ENCODE measurements around the gene DTNB. TPM values are rescaled to one million over a fixed set of nuclear protein-coding genes. Genes with fewer than 3 reads are reported as not detected.
"Not testable (repeated sequence)": the region's sequence is repeated elsewhere in the genome, so short reads cannot be mapped to it uniquely, and the experiment has no call there.

Gene DTNB
- total RNA-seq, 1 donor from 2014 or later = 14.3 TPM

DNA sequence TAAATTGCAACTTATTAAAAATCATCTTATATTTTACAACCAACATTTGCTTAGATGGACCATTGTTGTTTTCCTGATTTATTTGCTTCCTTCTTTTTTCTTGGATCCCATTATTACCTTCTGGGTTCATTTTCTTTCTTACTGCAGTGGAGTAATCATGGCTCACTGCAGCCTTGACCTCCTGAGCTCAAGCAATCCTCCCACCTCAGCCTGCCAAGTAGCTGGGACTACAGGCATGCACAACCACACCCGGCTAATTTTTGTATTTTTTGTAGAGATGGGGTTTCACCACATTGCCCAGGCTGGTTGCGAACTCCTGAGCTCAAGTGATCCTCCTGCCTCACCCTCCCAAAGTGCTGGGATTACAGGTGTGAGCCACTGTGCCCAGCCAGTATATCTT, 123.8 kb downstream of the DTNB start:
- not testable (repeated sequence) for DNase-seq (ENCODE audit: low spot score); ATAC-seq

DNA sequence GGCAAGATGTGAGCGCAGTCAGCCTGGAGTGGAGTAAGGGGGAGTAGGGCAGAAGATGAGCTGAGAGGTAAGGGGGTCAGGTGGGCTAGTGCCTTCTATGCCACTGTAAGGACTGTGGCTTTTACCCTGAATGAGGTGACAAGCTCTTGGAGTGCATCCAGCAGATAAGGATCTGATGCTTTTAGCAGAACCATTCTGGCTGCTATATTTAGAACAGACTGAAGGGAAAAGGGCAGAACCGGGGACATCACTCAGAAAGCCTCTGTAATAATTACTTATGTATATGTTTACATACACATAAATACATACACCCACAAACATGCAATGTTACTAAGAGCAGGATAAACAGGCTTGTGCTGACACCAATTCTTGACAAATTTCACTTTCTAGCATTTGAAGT, 124.8 kb downstream of the DTNB start:
- no peak for DNase-seq (ENCODE audit: low spot score)
- no peak for ATAC-seq

DNA sequence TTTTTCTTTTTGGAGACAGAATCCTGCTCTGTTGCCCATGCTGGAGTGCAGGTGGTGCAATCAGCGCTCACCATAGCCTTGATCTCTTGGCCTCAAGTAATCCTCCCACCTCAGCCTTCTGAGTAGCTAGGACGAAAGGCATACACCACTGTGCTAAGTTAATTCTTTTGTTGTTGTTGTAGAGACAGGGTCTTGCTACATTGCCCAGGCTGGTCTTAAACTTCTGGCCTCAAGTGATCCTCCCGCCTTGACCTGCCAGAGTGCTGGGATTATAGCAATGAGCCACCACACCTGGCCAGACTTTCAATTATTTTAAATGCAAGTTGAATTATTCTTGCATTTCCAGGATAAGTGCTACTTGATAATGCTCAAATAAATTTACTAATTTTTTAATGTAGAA, 126.5 kb downstream of the DTNB start:
- ATAC-seq (no peak), DNase-seq (ENCODE audit: low spot score) (no peak)

DNA sequence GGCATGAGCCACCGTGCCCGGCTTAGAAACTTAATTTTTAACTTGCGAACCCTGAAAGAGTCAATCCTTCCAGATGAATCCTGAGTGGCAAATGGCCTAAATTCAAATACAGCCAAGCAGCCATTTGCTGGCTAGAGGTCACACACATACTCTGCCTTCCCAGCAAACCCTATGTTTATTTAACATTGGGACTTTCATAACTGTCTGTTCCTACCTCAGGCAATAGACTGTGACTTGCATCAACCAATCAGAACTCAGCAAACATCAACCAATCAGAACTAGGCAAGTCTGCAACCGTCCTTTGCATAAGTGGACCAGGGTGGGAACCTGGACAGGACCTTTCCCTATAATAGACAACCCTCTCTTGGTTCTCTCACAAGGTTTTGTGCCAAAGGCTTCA, 127.5 kb downstream of the DTNB start:
- DNase-seq (ENCODE audit: low spot score) (no peak), ATAC-seq (peak; percentile 65)

DNA sequence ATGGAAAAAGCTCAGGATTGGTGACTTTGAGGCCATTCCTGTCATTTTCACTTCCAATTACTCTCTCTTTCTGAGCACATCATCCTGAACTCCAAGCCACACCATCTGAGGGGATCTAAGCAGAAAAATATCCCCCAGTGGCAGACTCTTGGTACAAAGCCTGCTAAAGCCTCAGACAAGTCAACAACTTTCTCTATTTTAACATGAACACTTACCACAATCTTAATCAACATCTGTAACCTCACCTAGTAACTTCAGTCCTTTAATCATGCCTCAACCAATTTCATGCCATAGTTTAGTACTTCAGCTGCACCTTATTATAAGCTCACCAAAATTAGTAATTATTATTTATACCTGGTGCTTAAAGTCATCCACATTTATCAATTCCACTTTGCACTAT, 128.9 kb downstream of the DTNB start:
- DNase-seq (ENCODE audit: low spot score) (no peak), ATAC-seq (no peak)

DNA sequence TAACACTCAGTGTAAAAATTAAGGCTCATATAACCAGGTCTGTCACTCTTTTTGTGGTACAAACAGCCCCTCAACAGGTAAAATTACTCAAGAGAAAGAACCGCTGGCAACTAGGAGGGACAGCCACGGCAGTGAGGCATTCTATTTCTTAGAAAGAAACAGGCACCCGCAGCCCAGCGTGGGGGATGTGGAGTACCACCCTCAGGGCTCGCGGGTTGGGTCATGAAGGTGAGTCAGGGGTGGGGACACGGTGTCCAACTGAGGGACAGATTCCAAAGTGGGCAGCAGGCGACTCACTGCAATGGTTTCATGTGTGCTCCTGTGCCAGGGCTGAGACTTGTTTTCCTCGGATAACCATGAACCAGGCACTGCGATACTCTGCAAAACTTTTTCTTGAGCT, 129.4 kb downstream of the DTNB start:
- DNase-seq (ENCODE audit: low spot score) = no peak
- no peak for ATAC-seq

DNA sequence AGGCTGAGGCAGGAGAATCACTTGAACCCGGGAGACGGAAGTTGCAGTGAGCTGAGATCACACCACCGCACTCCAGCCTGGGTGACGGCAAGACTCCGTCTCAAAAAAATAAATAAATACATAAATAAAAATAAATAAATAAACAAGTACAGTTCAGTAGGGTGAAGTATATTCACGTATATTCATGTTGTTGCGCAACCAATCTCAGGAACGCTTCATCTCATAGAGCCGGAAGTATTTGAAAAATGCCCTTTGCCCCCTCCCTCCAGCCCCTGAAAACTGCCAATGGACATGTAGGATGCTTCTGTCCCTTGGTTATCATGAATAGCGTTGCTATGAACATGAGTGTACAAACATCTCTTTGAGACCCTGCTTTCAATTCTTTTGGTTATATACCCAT, 132.0 kb downstream of the DTNB start:
- no peak for DNase-seq (ENCODE audit: low spot score)
- ATAC-seq = no peak

DNA sequence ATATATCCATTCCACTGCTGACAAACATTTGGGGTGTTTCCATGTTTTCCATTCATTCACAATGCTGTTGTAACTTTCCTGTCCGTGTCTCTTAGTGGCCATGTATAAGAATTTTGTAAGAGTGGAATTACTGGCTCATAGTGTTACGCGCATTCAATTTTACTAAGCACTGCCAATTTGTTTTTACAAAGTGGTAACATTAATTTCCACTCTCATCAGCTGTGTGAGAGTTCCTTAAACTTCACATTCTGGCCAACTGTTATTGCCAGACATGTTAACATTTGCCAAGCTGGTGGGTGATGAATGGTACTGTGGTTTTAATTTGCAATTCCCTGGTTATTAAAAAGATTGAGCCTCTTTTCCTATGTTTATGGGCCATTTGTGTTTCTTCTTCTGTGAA, 134.2 kb downstream of the DTNB start:
- ATAC-seq = no peak
- DNase-seq (ENCODE audit: low spot score) = no peak

DNA sequence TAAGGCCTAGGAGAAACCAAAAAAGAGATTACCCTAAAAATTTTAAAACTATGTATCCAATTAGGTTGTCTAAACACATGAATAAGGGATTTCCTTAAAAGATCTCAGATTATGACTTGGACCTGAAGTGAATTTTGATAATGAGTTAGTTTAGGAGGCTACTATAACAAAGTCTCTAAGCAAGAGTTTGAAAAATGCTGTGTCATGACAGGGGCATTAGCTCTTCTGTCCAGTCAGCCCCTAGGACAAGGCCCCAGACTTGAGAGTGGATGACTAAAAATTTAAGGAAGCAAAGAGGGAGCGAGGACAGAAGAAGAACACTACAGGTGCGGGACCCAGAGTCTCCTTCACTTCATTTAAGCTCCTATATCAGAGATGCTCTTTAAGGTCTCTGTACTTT, 135.9 kb downstream of the DTNB start:
- ATAC-seq (no peak), DNase-seq (ENCODE audit: low spot score) (no peak)

DNA sequence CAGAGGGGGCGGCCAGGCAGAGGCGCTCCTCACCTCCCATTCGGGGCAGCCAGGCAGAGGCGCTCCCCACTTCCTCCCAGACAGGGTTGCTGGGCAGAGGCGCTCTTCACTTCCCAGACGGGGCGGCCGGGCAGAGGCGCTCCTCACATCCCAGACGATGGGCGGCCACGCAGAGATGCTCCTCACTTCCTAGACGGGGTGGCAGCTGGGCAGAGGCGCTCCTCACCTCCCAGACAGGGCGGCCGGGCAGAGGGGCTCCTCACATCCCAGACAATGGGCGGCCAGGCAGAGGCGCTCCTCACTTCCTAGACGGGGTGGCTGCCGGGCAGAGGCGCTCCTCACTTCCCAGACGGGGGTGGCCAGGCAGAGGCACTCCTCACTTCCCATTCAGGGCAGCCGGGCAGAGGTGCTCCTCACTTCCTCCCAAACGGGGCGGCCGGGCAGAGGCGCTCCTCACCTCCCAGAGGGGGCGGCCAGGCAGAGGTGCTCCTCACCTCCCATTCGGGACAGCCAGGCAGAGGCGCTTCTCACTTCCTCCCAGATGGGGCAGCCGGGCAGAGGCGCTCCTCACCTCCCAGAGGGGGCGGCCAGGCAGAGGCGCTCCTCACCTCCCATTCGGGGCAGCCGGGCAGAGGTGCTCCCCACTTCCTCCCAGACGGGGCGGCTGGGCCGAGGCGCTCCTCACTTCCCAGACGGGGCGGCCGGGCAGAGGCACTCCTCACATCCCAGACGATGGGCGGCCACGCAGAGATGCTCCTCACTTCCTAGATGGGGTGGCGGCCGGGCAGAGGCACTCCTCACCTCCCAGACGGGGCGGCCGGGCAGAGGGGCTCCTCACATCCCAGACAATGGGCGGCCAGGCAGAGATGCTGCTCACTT, 137.7 kb downstream of the DTNB start:
- not testable (repeated sequence) for DNase-seq (ENCODE audit: low spot score); ATAC-seq

DNA sequence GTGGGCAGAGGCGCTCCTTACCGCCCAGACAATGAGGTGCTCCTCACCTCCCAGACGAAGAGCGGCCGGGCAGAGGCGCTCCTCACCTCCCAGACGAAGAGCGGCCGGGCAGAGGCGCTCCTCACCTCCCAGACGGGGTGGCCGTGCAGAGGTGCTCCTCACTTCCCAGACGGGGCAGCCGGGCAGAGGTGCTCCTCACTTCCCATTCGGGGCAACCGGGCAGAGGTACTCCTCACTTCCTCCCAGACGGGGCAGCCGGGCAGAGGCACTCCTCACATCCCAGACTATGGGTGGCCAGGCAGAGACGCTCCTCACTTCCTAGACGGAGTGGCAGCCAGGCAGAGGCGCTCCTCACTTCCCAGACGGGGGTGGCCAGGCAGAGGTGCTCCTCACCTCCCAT, 138.4 kb downstream of the DTNB start:
- ATAC-seq; DNase-seq (ENCODE audit: low spot score): not testable (repeated sequence)

DNA sequence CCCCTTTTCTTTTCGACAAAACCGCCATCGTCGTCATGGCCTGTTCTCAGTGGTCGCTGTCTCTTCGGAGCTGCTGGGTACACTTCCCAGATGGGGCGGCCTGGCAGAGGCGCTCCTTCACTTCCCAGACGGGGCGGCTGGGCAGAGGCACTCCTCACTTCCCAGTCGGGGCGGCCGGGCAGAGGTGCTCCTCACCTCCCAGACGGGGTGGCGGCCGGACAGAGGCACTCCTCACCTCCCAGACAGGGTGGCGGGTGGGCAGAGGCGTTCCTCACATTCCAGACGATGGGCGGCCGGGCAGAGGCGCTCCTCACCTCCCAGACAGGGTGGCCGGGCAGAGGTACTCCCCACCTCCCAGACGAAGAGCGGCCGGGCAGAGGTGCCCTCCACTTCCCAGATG, 138.9 kb downstream of the DTNB start:
- DNase-seq (ENCODE audit: low spot score) (no peak), ATAC-seq (no peak)

DNA sequence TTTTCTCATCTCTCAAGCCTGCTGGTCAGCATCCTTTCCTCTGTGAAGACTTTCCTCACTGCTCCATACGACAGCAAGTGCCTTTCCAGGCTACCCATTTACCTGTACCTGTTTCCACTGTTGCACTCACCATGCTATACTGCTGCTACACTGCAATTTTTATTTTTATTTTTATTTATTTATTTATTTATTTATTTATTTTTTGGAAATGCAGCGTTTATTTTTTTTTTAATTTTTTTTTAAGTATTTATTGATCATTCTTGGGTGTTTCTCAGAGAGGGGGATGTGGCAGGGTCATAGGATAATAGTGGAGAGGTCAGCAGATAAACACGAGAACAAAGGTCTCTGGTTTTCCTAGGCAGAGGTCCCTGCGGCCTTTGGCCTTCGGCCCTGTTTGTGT, 139.6 kb downstream of the DTNB start:
- ATAC-seq; DNase-seq (ENCODE audit: low spot score): not testable (repeated sequence)

DNA sequence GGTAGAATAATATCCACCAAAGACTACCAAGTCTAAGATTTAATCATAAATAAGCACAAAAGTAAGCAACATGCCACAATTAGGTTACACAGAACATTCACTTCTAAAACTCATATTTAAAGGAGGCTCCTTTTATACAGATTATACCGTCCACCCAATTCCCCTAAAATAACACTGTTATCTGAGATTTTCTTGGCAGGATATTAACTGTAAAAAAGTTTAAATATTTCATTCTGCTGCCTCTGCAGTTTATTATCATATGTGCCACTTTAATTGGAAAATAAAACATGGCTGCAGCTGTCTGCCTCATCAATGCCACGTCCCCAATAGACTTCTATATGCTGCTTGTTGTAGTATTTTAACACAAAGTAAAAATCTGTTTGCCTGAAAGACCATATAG, 140.9 kb downstream of the DTNB start:
- no peak for ATAC-seq

DNA sequence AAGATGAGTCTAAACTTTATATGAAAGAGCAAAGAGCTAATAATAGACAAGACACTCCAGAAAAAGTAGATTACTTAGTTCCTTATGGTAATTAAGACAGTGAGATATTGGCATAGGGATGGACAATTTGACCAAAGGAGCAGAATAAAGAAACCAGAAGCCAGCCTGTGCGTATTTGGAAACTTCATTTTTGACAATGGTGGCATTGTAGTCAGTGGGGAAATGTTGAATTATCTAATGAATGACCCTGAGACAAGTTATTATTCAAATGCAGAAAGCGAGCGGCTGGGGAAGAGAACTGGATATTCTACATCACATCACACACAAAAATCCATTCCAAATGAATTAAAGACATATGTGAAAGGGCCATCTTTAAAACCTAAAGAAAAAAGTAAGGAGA, 144.3 kb downstream of the DTNB start:
- ATAC-seq = no peak

More for the DNA sequence above, 140.9 kb downstream of the DTNB start:
- DNase-seq (ENCODE audit: low spot score) = no peak

DNA sequence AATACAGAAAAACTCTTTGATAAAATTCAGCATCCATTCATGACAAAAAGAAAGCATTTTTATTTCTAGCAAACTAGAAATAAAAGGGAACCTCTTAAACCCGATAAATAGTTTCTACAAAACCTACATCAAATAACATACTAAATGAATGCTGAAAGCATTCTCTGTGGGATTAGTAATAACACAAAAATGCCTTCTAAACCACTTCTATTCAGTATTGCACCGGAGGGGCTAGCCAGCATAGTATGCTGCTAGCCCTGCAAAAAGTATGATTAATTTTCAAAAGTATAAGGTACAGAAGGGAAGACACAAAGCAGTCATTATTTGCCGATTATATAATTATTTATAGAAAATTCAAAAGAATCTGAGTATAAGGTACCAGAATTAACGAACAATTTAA, 145.2 kb downstream of the DTNB start:
- no peak for ATAC-seq
- no peak for DNase-seq (ENCODE audit: low spot score)

More for the DNA sequence above, 144.3 kb downstream of the DTNB start:
- DNase-seq (ENCODE audit: low spot score) = no peak

DNA sequence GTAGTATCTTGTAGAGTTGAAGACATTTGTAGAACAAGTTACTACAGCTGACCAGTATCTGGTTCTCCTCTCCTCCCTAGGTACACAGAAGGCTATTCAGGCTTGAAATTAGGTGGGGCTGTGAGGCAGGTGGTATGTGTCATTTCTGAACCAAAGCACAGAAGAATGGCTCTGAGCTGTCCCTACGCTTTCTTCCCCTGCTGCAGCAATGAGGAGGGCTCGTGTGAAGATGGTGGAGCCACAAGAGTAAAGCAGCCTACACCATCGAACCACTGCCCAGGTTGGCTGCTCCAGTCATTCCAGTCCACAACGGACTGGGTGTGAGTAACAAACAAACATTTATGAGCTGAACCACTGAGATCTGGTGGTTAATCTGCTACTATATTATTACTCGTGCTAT, 148.9 kb downstream of the DTNB start:
- no peak for DNase-seq (ENCODE audit: low spot score)
- no peak for ATAC-seq

DNA sequence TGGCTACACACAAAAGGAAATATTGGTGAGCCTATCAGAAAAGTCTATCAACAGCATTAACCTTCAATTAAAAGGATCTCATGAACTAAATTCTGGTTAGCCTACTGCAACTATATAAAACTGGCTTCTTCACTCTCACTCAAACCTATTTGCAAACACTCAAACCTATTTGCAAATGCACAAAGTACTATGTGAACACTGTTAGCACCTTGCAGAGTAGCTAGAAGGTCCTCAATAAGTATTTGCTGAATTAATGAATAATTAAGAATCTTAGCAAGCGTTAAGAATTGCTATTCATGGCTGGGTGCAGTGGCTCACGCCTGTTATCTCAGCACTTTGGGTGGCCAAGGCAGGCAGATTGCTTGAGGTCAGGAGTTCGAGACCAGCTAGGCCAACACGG, 150.3 kb downstream of the DTNB start:
- no peak for DNase-seq (ENCODE audit: low spot score)
- ATAC-seq = no peak

DNA sequence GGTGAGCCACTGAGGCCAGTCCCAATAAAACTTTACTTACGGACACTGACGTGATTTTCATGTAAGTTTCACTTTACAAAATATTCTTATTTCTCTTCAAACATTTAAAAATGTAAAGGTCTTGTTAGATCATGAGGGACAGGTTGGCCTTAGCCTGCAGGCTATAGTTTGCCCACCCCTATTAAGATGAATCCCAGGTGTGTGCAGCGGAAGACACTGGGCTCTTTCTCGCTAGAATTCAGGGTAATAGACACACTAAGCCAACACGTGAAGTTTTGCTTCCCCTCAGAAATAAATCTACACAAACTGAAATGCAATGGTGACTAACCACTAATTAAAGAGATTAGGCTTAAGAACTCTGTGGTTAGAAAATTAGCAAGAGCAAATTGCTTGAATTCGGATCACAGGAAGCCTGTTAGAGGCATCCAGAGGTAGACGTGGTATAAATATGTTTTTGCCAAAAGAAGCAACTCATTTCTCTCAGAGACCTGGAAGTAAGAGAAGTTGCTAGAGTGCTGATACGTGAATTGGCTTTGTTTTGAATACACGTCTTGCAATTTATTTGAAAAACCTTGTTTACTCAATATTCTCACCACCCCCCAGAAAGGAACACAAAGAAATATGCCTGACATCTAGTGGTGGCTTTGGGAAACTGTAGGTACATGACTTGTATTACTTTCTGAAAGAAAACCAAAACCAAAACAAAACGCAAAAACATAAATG, 151.6 kb downstream of the DTNB start:
- ATAC-seq = peak; percentile 97

DNA sequence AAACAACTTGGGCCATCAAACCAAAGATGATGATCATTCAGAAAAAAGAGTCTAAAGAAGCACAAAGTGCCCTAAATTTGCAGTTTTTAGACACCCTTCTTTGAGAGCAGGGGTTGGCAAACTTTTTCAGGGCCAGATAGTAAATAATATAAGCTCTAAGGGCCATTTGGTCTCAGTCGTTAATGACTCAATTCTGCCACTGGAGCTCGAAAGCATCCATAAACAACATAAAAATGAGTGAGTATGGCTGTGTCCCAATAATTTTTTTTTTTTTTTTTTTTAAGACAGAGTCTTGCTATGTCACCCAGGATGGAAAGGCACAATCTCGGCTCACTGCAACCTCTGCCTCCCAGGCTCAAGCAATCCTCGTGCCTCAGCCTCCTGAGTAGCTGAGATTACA, 152.3 kb downstream of the DTNB start:
- no peak for ATAC-seq
- DNase-seq (ENCODE audit: low spot score) = no peak

More for the DNA sequence above, 151.6 kb downstream of the DTNB start:
- no peak for DNase-seq (ENCODE audit: low spot score)

DNA sequence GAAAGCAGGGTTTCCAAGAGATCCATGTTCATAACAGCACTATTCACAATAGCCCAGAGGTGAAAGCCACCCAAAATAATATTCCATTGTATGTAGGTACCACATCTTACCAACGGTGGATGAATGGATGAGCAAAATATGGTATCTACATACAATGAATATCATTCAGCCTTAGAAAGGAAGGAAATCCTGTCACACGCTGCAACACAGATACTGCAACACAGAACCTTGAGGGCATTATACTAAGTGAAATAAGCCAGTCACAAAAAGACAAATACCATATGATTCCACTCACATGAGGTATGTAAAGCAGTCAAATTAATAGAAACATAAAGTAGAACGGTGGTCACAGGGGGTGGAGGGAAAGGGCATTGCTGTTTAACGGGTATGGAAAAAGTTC, 155.7 kb downstream of the DTNB start:
- ATAC-seq (no peak), DNase-seq (ENCODE audit: low spot score) (no peak)

DNA sequence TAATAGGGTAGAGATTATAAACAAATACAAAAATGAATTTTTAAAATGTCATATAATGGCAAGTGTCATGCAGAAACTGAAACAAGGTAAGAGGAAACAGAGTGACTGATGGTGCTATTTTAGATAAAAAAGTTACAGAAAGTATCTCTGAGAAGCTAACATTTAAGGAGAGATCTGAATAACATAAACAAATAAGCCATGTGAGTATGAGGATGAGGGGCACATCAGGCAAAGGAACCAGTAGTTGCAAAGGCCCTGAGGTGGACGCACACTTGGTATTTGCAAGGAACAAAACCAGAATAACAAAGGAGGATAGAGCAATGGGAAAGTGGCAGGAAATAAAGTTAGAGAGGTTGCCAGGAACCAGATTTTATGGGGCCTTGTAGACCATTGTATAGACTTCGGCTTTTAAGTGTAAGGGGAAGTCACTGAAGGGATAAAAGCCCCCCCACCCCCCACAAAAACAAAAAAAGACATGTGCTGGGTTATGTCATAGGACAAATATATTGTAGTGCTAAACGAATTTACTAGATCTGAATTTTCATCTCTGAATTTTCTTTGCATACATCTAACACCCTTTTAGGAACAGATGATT, 159.2 kb downstream of the DTNB start:
- DNase-seq (ENCODE audit: low spot score) (no peak), ATAC-seq (no peak)

Data from left lobe of liver (tissue), 2 donors.